DND-41 (cell line): ENCODE measurements around the gene ID1.

ENCODE experiments used
- CTCF ChIP-seq: IDR thresholded peaks from 2 replicates; pipeline ENCODE4 v1.5.1; 2012; ENCODE audit warnings: borderline replicate concordance, low read length, moderate library complexity, mild to moderate bottlenecking; ENCODE audit not compliant: poor library complexity, severe bottlenecking; ENCODE audit errors: extremely low read depth
- EZH2 ChIP-seq: IDR thresholded peaks from 3 replicates; pipeline ENCODE4 v1.6.1; 2012; ENCODE audit warnings: borderline replicate concordance, low read depth, mild to moderate bottlenecking, moderate library complexity, low read length, inconsistent platforms; ENCODE audit not compliant: severe bottlenecking

- TF ChIP-seq CTCF (no peak), EZH2 (no peak)
Observed at GRCh38 chr20:31565699-31566318, 39.3 kb upstream of the ID1 start.
